ENCODE data around the gene TRIP12. TPM values are rescaled to one million over a fixed set of nuclear protein-coding genes. Genes with fewer than 3 reads are reported as not detected.

TRIP12 gene
- total and polyA plus RNA-seq, 2 of the 8 experiments (the other 6 are each of a cell fraction or from before 2014, with no cell fraction given): 23.1 to 174 TPM

DNA sequence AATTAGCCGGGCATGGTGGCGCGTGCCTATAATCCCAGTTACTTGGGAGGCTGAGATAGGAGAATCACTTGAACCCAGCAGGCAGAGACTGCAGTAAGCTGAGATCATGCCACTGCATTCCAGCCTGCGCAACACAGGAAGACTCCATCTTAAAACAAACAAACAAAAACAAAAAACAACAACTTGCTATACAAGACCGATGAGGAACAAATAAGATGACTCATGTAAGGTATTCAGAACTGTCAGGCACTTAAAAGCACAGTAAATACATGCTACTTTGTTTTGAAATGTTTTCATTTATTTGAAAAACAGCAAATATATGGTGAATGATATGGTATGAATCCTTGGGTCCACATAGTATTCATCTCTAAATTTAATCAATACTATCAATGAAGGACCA is 66.7 kb downstream of the TRIP12 start:
- no peak overlapping the region for H3K23ac ChIP-seq (ENCODE audit: insufficient read length)
- H2BK12ac ChIP-seq (ENCODE audit: low read depth, low read length): no peak overlapping the region
- H3K56ac ChIP-seq (replicated peaks; ENCODE audit: insufficient read length, low read depth, low read length): no peak overlapping the region
- no peaks in the 10 kb centered on the region for H3K23me2 ChIP-seq (ENCODE audit: low read depth, low read length)
- H2BK20ac ChIP-seq (ENCODE audit: low read length): no peak overlapping the region
- H3K9me3 ChIP-seq (ENCODE audit: insufficient read depth in 2 of 2, low read depth in 1 of 2, low read length in 1 of 2): peaks cover 0 to 5% of the 10 kb centered on the region in 2 experiments; a peak in 1 of 4 replicates
- 99% methylated on average over 5 of the region's 5 CpGs; no CpG with 5 or more reads in 1 of the 2 experiments for WGBS, 2 experiments (ENCODE audit: extremely low coverage in 1 of 2, insufficient coverage in 1 of 2, insufficient read length in 1 of 2, insufficient replicate concordance in 2 of 2, low coverage in 1 of 2, low lambda C conversion rate in 2 of 2, missing lambda C conversion rate in 1 of 2)
- DNase-seq (ENCODE audit: low read depth in 1 of 2, low spot score in 2 of 2) (no peak), FAIRE-seq (no peak)
- H3K4ac ChIP-seq (replicated peaks; ENCODE audit: insufficient read length, low read depth, low read length): no peak overlapping the region
- peak overlapping the region; percentile 51; the same call in 1 of the 2 replicates for H4K8ac ChIP-seq (ENCODE audit: extremely low read depth, insufficient read depth, low read length)
- H2BK5ac ChIP-seq (ENCODE audit: low read depth, low read length): no peak overlapping the region
- H2BK120ac ChIP-seq (replicated peaks; ENCODE audit: low read depth, low read length): no peak overlapping the region
- no peak for TF ChIP-seq TAF7 (optimal IDR thresholded peaks at IDR 0.05; ENCODE audit: borderline replicate concordance, low read depth, low read length)
- TF ChIP-seq EGR1 (IDR thresholded peaks at IDR 0.05; ENCODE audit: borderline replicate concordance, low read depth, low read length): no peak
- no peak for TF ChIP-seq HDAC2 (IDR thresholded peaks at IDR 0.05; ENCODE audit: borderline replicate concordance in 1 of 2, low read depth in 2 of 2, low read length in 2 of 2)
- no peak for TF ChIP-seq TBP (IDR thresholded peaks at IDR 0.05; ENCODE audit: low read depth, low read length)
- TF ChIP-seq MAFK (IDR thresholded peaks at IDR 0.05; ENCODE audit: low read depth, low read length): no peak
- no peak for TF ChIP-seq PHF8 (conservative IDR thresholded peaks at IDR 0.05; ENCODE audit: low read depth, low read length)
- no peak for TF ChIP-seq KDM5A (IDR thresholded peaks at IDR 0.05; ENCODE audit: low read length)
- TF ChIP-seq, protein P1, sequence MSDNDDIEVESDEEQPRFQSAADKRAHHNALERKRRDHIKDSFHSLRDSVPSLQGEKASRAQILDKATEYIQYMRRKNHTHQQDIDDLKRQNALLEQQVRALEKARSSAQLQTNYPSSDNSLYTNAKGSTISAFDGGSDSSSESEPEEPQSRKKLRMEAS (IDR thresholded peaks at IDR 0.05): no peak
- no peak overlapping the region for H3K14ac ChIP-seq (ENCODE audit: insufficient read length)
- H3K4me3 ChIP-seq (ENCODE audit: extremely low read depth in 1 of 4, insufficient read depth in 2 of 4, low read depth in 3 of 4, low read length in 4 of 4): no peak overlapping the region
- no peak overlapping the region for H4K5ac ChIP-seq (ENCODE audit: insufficient read length, low read depth, low read length)
- peaks cover 0 to 27% (median 17%) of the 10 kb centered on the region in 4 experiments; a peak in 5 of 8 replicates for H3K36me3 ChIP-seq (ENCODE audit: control insufficient read depth in 2 of 4, insufficient read depth in 4 of 4, low read length in 3 of 4)
- no peak overlapping the region for H2AFZ ChIP-seq (ENCODE audit: low read length)
- no peaks in the 10 kb centered on the region for H3K27me3 ChIP-seq (replicated peaks in 1 of 4; ENCODE audit: control insufficient read depth in 3 of 4, extremely low read depth in 1 of 4, insufficient read depth in 3 of 4, low read length in 3 of 4)
- H3K9ac ChIP-seq (replicated peaks in 1 of 4; ENCODE audit: extremely low read depth in 1 of 4, low read depth in 3 of 4, low read length in 3 of 4): no peak overlapping the region
- 0 out of 2 replicates have a peak, but pooled peaks cover 2% of the 10 kb centered on the region for H3K79me1 ChIP-seq (ENCODE audit: low read depth, low read length)
- peaks cover 0 to 1% of the 10 kb centered on the region in 2 experiments for H4K20me1 ChIP-seq (replicated peaks in 1 of 2; ENCODE audit: control insufficient read depth in 1 of 2, insufficient read depth in 2 of 2, low read length in 2 of 2)
- POLR2A ChIA-PET (ENCODE audit: partially characterized antibody): interaction anchor here (0.7 kb wide), 2 partner anchors 12 to 265 kb away, joined by 4 read pairs; no protein-coding TSS in a partner anchor
- CTCF ChIA-PET (ENCODE audit: partially characterized antibody): interaction anchor here (0.6 to 2.4 kb wide), 2 partner anchors 56 to 93 kb away, joined by 4 to 8 read pairs; no protein-coding TSS in a partner anchor
- no peak overlapping the region for H4K91ac ChIP-seq (replicated peaks; ENCODE audit: insufficient read length, low read length)
- H3K79me2 ChIP-seq (ENCODE audit: control insufficient read depth in 1 of 2, insufficient read depth in 2 of 2, low read length in 2 of 2): peaks cover 0 to 7% of the 10 kb centered on the region in 2 experiments; a peak in 2 of 4 replicates
- no peaks in the 10 kb centered on the region for H3K4me1 ChIP-seq (replicated peaks in 1 of 4; ENCODE audit: control insufficient read depth in 3 of 4, insufficient read depth in 4 of 4, low read length in 3 of 4)
- H2AK5ac ChIP-seq (ENCODE audit: low read depth, low read length): no peak overlapping the region
- H2BK15ac ChIP-seq (ENCODE audit: low read length): no peak overlapping the region
- H3K27ac ChIP-seq (ENCODE audit: low read depth, low read length): no peak overlapping the region
- H3K18ac ChIP-seq (ENCODE audit: extremely low read depth, low read length): no peak overlapping the region
- H3K4me2 ChIP-seq (ENCODE audit: insufficient read depth in 1 of 2, low read depth in 2 of 2, low read length in 2 of 2): no peak overlapping the region
